T-helper 22 cell (primary cell): Measurements from ENCODE around the gene P4HA2.

Experiments used
- DNase-seq: peaks from one replicate; pipeline ENCODE4 v3.0.0-alpha.2; 2020; ENCODE audit warnings: low read depth

The P4HA2 gene

DNA sequence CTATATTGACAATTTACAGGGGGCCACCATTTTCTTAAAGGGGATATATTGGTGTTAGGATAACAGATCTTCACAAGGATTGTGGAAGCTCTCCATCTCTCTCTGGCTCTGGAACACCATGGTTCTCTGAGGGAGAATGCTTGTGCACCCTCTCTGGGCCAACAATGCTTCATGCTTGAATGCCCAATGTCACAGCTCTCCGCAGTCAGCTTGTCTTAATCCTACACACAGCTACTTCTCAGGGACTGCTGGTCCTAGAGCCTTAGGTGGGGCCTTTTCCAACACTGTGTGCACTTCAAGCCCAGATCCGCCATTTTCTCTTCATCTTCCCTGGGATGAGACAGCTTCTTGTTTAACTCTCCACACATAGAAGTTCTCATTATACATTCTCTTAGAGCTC is 22.9 kb upstream of the P4HA2 start:
- DNase-seq = no peak

DNA sequence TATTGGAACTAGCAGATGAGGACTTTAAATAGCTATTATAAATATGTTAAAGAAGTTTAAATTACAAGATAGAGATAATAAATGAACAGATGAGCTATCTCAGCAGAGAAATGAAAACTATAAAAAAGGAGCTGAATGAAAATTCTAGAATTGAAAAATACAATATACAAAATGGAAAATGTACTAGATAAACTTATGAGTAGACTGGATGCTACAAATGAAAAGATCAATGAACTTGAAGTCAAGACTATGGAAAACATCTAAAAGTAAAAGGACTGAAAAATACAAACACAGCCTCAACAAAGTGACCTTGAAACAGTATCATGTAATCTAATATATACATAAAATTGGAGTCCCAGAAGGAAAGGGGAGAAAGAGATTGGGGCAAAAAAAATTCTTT is 19.2 kb upstream of the P4HA2 start:
- no peak for DNase-seq

DNA sequence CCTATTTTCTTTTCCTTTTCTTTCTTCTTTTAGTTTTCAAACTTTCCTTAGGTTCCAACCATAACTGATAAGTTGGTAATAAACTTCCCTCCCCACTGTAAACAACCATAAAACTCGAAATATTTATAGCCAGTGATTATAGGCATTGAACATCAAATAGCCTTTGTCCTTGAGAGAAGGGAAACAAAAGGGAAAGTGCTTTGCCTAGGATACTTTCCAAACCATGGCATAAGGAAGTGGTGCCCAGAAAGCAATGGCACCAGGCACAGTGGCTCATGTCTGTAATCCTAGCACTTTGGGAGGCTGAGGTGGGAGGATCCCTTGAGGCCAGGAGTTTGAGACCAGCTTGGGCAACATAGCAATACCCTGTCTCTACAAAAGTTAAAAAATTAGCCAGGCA is 17.9 kb upstream of the P4HA2 start:
- no peak for DNase-seq

- DNase-seq = no peak
These were observed 15.8 kb upstream of the P4HA2 start for GRCh38 chr5:132243366-132243977.

- DNase-seq = no peak
These were observed 12.1 kb upstream of the P4HA2 start for GRCh38 chr5:132239776-132240175.

- DNase-seq = no peak
These were observed 11.3 kb upstream of the P4HA2 start for GRCh38 chr5:132238901-132239500.

DNA sequence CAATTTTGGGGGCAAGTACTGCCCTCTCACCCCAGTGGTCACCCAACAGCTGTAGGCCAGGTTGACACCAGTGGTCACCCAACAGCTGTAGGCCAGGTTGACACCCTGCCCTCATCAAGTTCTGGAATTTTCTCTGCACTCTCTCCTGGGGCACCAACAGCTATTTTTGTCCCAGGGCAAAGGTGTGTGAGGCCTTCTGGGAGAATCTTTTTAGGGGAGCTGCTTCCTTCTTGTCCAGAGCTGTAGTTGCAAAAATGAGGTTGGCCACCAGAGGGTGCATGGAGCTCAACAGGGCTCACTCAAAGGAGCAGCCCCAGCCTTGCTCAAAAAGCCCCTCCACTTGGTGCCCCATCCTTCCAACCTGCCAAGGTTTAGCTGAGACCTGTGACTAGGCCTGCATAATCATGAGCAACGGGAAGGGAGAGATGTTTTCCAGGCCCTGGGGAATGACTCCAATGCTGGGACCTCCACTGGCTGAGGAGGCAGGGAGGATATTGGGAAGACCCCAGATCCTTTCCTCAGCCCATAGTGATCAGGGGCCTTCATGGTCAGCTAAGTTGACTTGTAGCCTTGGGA is 10.6 kb upstream of the P4HA2 start:
- DNase-seq = no peak

- no peak for DNase-seq
These were observed 10.0 kb upstream of the P4HA2 start for GRCh38 chr5:132237670-132238069.

DNA sequence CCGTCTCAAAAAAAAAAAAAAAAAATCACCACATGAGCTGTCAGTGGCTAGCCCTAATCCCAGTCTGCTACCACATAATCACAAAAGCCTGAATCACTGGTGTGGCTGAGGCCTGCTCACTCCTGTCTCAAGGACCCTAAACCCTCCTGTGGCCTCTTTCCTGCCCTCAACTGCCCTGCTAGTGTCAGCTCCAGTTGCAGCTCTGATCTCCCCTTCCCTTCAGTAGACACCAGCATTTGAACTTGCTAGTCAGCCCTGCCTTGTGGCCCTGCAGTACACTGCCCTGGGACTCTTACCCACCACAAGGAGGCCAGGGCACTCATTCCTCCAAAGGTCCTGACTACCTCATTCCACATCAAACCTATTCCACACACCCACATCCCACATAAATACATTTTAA is 9.5 kb upstream of the P4HA2 start:
- DNase-seq = no peak

GRCh38 chr5:132235340-132235739 is 7.7 kb upstream of the P4HA2 start:
- no peak for DNase-seq

DNA sequence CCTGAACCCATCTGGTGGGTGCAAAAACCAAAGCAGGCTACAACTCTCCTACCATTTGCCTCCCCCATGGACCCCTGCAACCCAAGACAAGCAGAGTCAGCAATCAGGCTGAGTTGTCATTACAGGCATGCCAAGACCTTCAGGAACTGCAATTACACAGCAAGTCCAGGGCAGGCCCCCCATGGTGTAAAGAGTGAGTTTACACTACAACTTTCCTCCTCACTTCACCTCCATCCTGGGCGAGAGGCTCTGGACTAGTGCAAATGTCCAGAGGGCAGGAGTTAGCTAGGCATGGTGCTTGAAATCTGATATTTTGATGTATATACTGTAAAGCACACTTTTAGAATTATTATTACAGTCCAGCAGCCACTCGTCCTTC is 7.0 kb upstream of the P4HA2 start:
- no peak for DNase-seq

DNA sequence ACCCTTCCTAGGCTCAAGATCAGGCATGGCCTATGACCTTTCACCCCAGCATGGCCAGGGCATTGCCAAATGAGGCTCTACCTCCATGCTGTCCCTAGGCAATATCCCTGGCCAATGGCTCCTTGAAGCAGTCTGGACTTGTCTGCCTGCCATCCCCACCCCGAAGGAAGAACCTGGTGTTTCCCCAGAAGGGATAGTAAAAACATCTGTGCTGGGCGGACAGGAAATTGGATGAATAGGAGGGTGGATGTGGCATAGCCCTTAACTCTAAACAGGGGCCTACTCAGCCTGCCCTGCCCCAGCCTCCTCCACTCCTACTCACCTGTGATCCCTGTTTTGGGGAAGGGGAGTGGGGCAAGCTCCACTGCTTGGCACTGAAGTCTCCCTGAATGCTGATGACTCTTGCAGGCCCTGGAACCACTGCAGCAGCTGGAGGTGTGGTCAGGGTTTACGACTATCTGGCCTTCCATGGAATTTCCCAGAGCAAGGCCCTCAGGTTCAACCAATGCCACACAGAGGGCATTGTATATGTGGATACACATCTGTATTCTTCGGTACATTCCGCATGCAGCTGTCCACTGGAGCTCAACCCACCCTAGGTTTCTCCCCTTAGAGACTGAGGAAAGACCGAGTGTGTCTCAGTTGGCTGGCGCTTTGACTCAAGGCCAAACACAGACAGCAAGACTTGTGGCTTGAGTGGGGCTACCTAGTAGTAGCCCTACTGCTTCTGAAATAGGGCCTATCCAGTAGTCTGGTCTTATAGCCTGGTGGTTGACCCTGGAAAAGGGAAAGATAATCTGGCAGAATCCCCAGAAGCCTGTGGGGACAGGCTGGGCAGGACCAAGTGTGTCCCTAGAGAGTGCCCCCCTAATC is 6.4 kb upstream of the P4HA2 start:
- no peak for DNase-seq

- DNase-seq = no peak
These were observed 5.4 kb upstream of the P4HA2 start for GRCh38 chr5:132233081-132233480.

- DNase-seq = no peak
These were observed 4.8 kb upstream of the P4HA2 start for GRCh38 chr5:132232465-132232864.

GRCh38 chr5:132230871-132231270 is 3.2 kb upstream of the P4HA2 start:
- DNase-seq = no peak

DNA sequence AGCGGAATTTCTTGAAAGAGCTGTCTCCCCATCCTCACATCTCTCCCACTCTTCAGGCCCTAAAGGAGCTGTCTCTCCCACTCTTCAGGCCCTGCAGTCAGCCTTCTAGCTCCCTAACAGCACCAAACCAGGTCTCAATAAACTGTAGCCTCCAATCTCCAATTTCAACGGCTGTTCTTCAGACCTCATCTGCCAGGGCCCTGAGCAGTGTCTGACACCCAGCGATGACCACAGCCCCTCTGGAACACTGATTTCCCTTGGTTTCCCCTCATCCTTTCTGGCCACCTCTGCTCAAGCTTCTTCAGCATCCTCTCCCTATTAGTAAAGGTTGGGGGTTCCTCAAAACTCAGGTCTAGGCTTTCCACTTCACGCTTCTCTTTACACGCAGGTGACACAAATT is 1.6 kb upstream of the P4HA2 start:
- no peak for DNase-seq

- no peak for DNase-seq
These were observed 785 bp upstream of the P4HA2 start for GRCh38 chr5:132228241-132229035.

- no peak for DNase-seq
These were observed 493 bp downstream of the P4HA2 start for GRCh38 chr5:132227235-132227484.

GRCh38 chr5:132226516-132227234 is 978 bp downstream of the P4HA2 start:
- no peak for DNase-seq

DNA sequence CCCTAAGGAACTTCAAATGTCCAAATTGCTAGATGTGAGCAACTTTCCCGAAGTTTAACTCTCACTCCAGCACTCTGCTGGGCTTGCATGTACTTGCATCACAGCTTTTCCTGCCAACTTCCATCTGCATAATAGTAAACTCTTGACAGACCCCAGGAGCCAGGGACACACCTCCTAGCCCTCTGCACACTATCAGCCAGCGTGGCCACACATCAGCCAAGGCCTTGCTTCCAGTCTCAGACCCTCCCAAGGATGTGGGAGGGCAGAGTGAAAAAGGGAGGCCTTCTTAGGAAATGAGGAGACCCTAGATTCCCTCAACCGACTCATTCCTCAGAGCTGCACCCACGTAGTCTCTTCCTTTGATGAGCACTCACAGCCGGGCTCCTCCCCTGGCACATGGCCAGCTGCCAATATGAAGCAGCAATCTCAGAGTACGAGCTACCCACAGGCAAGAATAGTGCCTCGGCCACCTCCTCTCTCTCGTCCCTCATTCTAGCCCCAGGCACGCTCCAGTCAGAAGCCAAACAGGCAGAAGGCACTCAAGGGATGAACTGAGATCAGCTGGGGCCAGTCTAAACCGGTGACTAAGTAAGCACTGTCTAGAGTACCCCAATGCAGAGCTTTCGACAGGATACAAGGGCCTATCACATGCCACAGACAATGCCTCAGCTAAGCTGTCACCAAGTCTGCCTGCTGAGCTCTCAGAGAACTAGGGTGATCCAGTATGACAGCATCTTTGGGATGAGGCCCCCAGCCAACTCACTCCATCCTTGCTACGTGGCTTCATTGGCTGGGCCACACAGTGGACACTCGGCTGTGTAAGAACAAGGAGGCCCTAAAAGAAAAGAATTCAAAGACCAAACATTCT is 2.3 kb downstream of the P4HA2 start:
- DNase-seq = no peak

DNA sequence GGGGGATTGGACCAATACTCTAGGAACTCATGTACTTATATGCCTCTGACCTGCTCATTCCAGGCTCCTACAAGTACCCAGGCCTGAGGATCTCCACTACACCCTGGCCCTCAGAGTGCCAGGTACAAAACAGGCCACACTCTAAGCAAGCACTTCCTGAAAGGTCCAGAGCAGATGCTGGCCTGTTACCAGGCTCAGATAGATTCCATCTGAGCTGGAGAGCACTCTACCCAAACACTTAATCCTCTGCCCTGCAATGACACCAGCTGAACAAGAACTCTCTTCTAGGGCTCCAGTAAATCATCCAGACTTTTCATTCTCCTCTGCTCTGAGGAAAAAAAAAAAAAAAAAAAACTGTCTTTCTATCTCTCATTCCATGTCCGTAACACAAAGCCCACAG is 2.9 kb downstream of the P4HA2 start:
- no peak for DNase-seq
